Aorta (tissue), 5 donors: ENCODE measurements around the gene RASSF10. TPM values are rescaled to one million over a fixed set of nuclear protein-coding genes. Genes with fewer than 3 reads are reported as not detected.

Source experiments
- ATAC-seq: fragments of 200-7000 bp; cut with Tn5 transposase; one replicate; pipeline ENCODE4 v1.9.1; 2022; ENCODE audit warnings: moderate library complexity; ENCODE audit not compliant: low FRiP score
- DNase-seq, 2 donors: peaks; one replicate each; pipeline ENCODE4 v3.0.0-alpha.2; 2020
- H3K27ac ChIP-seq, 2 donors: one replicate each; pipeline ENCODE4 v1.5.1; 2013; ENCODE audit warnings: low read length in 2 of 2, mild to moderate bottlenecking in 2 of 2, moderate library complexity in 2 of 2, control low read depth in 1 of 2, inconsistent platforms in 1 of 2, low read depth in 1 of 2
- H3K27me3 ChIP-seq, 2 donors: one replicate each; pipeline ENCODE4 v1.6.1; 2013; ENCODE audit warnings: control low read depth in 1 of 2, low read length in 1 of 2, mild to moderate bottlenecking in 1 of 2, moderate library complexity in 1 of 2; ENCODE audit not compliant: insufficient read depth in 2 of 2, control insufficient read depth in 1 of 2
- H3K36me3 ChIP-seq, 2 donors: one replicate each; pipeline ENCODE4 v1.6.1; 2013; ENCODE audit warnings: control low read depth in 1 of 2, low read length in 1 of 2, mild to moderate bottlenecking in 1 of 2; ENCODE audit not compliant: insufficient read depth in 2 of 2, control insufficient read depth in 1 of 2
- H3K4me1 ChIP-seq, 2 donors: one replicate each; pipeline ENCODE4 v1.6.1; 2013; ENCODE audit warnings: low read length in 2 of 2, control low read depth in 1 of 2, mild to moderate bottlenecking in 1 of 2, moderate library complexity in 1 of 2; ENCODE audit not compliant: insufficient read depth in 2 of 2, control insufficient read depth in 1 of 2
- H3K4me3 ChIP-seq, 2 donors: one replicate each; pipeline ENCODE4 v1.5.1; 2013; ENCODE audit warnings: low read length in 2 of 2, control low read depth in 1 of 2, mild to moderate bottlenecking in 1 of 2
- H3K9me3 ChIP-seq: one replicate; pipeline ENCODE4 v1.6.1; 2013; ENCODE audit warnings: mild to moderate bottlenecking, low read length; ENCODE audit not compliant: control insufficient read depth
- WGBS, 2 donors: extraction: QIAGEN DNeasy Blood & Tissue Kit; methylation state at CpG; one replicate each; pipeline ENCODE4 v1.1.7; 2013; 5-methylcytosine and 5-hydroxymethylcytosine counted together
- intact Hi-C, 2 donors: fragments of 100-400 bp; cut with DNase I; formaldehyde crosslinking; loops; one replicate each; pipeline versions ENCODE4 v1.14.2 to v1.15.0; 2022
- long read RNA-seq, 2 donors: library from polyadenylated mRNA; unstranded; transcript quantifications; one replicate each; pipeline ENCODE4 v2.0.0, GENCODE V29; 2020 to 2021
- polyA plus RNA-seq, 2 donors: library from polyadenylated mRNA; stranded (reverse); fragments of 200-250 nt; gene quantifications; one replicate each; pipeline ENCODE4 v1.2.3, GENCODE V29; 2013
- total RNA-seq, 2 donors: library from RNA; stranded (reverse); fragmentation: NEBNext Ultra II Directional; extraction: Animal tissue kit (Norgen Biotek cat#: 25700); gene quantifications; one replicate each; pipeline ENCODE4 v1.2.1, GENCODE V29; 2021
- donor health status: healthy with polysubstance abuse.
- donor health status: Bipolar disorder and iron deficiency.
- donor health status: DM: no; HTN: no; CAD: no.
- donor health status: DM: no; HTN: no; CAD: no.
- donor health status: DM: yes; HTN: yes; CAD: no.

The RASSF10 gene
- total RNA-seq (under 1 TPM; 0.26 to 0.75 TPM), polyA plus RNA-seq (not detected)
- long read RNA-seq, donor 1, result 0 reads
- long read RNA-seq, donor 2, result 0 reads

- intact Hi-C loops, result no loop called here
- Histone ChIP-seq H3K27me3 (no peaks in the 10 kb centered on the region), H3K36me3 (no peaks in the 10 kb centered on the region), H3K9me3 (no peaks in the 10 kb centered on the region), H3K4me3 (no peak within 1 kb of the TSS), H3K4me1 (no peaks in the 10 kb centered on the region), H3K27ac (no peak within 1 kb of the TSS)
- ATAC-seq (peak; percentile 63), DNase-seq (peak in 1 of 2 donors; percentile 82)
- 3% methylated on average over 55 to 68 of the region's 68 CpGs for WGBS, 2 donors
Observed at GRCh38 chr11:13008625-13009475, at the start of gene RASSF10. RASSF10 (plus strand) TSS chr11:13009316; CDS start chr11:13009577, 261 bp downstream.

- DNase-seq, result no peak
- 59 to 62% methylated on average over 2 of the region's 2 CpGs for WGBS, 2 donors
- no peak for ATAC-seq
- Histone ChIP-seq H3K27me3 (no peaks in the 10 kb centered on the region), H3K36me3 (no peaks in the 10 kb centered on the region), H3K9me3 (no peaks in the 10 kb centered on the region), H3K27ac (no peak overlapping the region), H3K4me1 (no peaks in the 10 kb centered on the region), H3K4me3 (no peak overlapping the region)
- intact Hi-C loops, result loop anchor here in 1 of 2 donors (5.0 to 10.0 kb wide), 2 partner anchors 223 to 376 kb away; no protein-coding TSS in a partner anchor
Observed at GRCh38 chr11:12961615-12962014, 47.5 kb upstream of the RASSF10 start.

GRCh38 chr11:12962306-12962705 is 46.8 kb upstream of the RASSF10 start:
- Histone ChIP-seq H3K27ac (no peak overlapping the region), H3K9me3 (no peaks in the 10 kb centered on the region), H3K4me3 (no peak overlapping the region), H3K36me3 (no peaks in the 10 kb centered on the region), H3K4me1 (no peaks in the 10 kb centered on the region), H3K27me3 (no peaks in the 10 kb centered on the region)
- intact Hi-C loops, result loop anchor here in 1 of 2 donors (5.0 to 10.0 kb wide), 2 partner anchors 222 to 375 kb away; no protein-coding TSS in a partner anchor
- DNase-seq (no peak), ATAC-seq (no peak)
- WGBS, 2 donors, result 88 to 92% methylated on average over 10 of the region's 10 CpGs

GRCh38 chr11:12963051-12963450 is 46.1 kb upstream of the RASSF10 start:
- no peaks in the 10 kb centered on the region for H3K9me3 ChIP-seq
- no peak overlapping the region for H3K4me3 ChIP-seq
- no peaks in the 10 kb centered on the region for H3K27me3 ChIP-seq
- ATAC-seq (no peak), DNase-seq (no peak)
- H3K4me1 ChIP-seq, result no peaks in the 10 kb centered on the region
- WGBS, 2 donors, result 83 to 85% methylated on average over 5 of the region's 5 CpGs
- no peak overlapping the region for H3K27ac ChIP-seq
- no peaks in the 10 kb centered on the region for H3K36me3 ChIP-seq
- intact Hi-C loops, result loop anchor here in 1 of 2 donors (5.0 to 10.0 kb wide), 2 partner anchors 222 to 374 kb away; no protein-coding TSS in a partner anchor

GRCh38 chr11:12963792-12964536 is 45.2 kb upstream of the RASSF10 start:
- Histone ChIP-seq H3K4me3 (no peak overlapping the region), H3K9me3 (no peaks in the 10 kb centered on the region), H3K36me3 (no peaks in the 10 kb centered on the region), H3K27ac (no peak overlapping the region), H3K4me1 (no peaks in the 10 kb centered on the region), H3K27me3 (no peaks in the 10 kb centered on the region)
- DNase-seq (peak; percentile 63 to 86), ATAC-seq (peak; percentile 87)
- 13 to 15% methylated on average over 13 of the region's 13 CpGs for WGBS, 2 donors
- intact Hi-C loops, result loop anchor here in 1 of 2 donors (5.0 to 10.0 kb wide), 2 partner anchors 221 to 373 kb away; no protein-coding TSS in a partner anchor

- no peaks in the 10 kb centered on the region for H3K4me1 ChIP-seq
- no peaks in the 10 kb centered on the region for H3K36me3 ChIP-seq
- 92 to 93% methylated on average over 7 of the region's 7 CpGs for WGBS, 2 donors
- intact Hi-C loops, result loop anchor here (5.0 to 10.0 kb wide), 3 partner anchors 220 to 378 kb away; no protein-coding TSS in a partner anchor
- ATAC-seq, result no peak
- no peak overlapping the region for H3K4me3 ChIP-seq
- H3K9me3 ChIP-seq, result no peaks in the 10 kb centered on the region
- no peak overlapping the region for H3K27ac ChIP-seq
- H3K27me3 ChIP-seq, result no peaks in the 10 kb centered on the region
- DNase-seq, result no peak
Observed at GRCh38 chr11:12964650-12965049, 44.5 kb upstream of the RASSF10 start.

GRCh38 chr11:12966002-12966401 is 43.1 kb upstream of the RASSF10 start:
- Histone ChIP-seq H3K27ac (no peak overlapping the region), H3K27me3 (no peaks in the 10 kb centered on the region), H3K9me3 (no peaks in the 10 kb centered on the region), H3K4me1 (no peaks in the 10 kb centered on the region), H3K36me3 (no peaks in the 10 kb centered on the region), H3K4me3 (no peak overlapping the region)
- DNase-seq (no peak), ATAC-seq (no peak)
- intact Hi-C loops, result loop anchor here (5.0 to 10.0 kb wide), 2 partner anchors 219 to 376 kb away; no protein-coding TSS in a partner anchor
- WGBS, 2 donors, result 80 to 82% methylated on average over 5 of the region's 5 CpGs

GRCh38 chr11:12968101-12968500 is 41.0 kb upstream of the RASSF10 start:
- no peak overlapping the region for H3K4me3 ChIP-seq
- H3K27me3 ChIP-seq, result no peaks in the 10 kb centered on the region
- ATAC-seq (no peak), DNase-seq (no peak)
- intact Hi-C loops, result loop anchor here (5.0 to 10.0 kb wide), 2 partner anchors 217 to 374 kb away; no protein-coding TSS in a partner anchor
- H3K27ac ChIP-seq, result no peak overlapping the region
- H3K9me3 ChIP-seq, result no peaks in the 10 kb centered on the region
- H3K4me1 ChIP-seq, result no peaks in the 10 kb centered on the region
- 88 to 91% methylated on average over 1 of the region's 1 CpG for WGBS, 2 donors
- no peaks in the 10 kb centered on the region for H3K36me3 ChIP-seq
